ENCODE measurements around the gene CACNB2.
"Not testable (repeated sequence)": the region's sequence is repeated elsewhere in the genome, so short reads cannot be mapped to it uniquely, and the experiment has no call there.

The CACNB2 gene

DNA sequence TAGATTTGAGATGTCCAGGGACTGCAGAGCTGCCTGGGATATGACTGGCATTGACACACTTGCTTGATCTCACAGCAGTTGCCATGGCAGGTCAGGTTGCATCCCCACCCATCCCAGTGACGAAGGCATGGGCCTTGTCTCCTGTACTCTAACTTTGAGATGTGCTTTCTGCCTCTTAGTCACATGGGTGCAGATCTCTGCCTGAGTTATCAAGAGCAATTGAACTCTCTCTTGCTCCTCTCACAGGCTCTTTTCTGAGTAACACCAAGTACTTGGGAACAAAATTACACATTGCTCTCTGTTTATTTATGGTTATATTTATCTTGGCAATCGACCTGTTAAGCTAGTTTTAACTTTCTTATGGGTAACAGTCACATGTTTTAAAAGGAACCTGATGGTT, 273.8 kb downstream of the CACNB2 start:
- DNase-seq: no peak

DNA sequence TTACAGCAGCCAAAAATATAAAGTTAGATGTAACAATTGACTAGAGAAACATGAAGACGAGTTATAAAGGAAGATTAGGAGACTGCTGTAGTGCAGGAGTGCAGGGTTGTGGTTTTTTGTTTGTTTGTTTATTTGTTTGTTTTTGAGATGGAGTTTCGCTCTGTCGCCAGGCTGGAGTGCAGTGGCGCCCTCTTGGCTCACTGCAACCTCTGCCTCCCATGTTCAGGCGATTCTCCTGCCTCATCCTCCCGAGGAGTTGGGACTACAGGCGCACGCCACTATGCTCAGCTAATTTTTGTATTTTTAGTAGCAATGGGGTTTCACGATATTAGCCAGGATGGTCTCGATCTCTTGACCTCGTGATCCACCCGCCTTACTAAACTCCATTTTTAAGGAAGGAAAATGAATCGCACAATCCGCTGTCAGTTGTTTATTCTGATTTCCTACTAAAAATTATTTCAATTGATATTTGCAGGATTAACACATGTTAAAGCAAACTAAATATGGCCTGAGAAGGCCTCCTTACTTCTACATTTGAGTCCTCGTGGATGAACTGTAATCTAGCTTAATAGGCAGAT, 277.8 kb downstream of the CACNB2 start:
- no peak for DNase-seq

DNA sequence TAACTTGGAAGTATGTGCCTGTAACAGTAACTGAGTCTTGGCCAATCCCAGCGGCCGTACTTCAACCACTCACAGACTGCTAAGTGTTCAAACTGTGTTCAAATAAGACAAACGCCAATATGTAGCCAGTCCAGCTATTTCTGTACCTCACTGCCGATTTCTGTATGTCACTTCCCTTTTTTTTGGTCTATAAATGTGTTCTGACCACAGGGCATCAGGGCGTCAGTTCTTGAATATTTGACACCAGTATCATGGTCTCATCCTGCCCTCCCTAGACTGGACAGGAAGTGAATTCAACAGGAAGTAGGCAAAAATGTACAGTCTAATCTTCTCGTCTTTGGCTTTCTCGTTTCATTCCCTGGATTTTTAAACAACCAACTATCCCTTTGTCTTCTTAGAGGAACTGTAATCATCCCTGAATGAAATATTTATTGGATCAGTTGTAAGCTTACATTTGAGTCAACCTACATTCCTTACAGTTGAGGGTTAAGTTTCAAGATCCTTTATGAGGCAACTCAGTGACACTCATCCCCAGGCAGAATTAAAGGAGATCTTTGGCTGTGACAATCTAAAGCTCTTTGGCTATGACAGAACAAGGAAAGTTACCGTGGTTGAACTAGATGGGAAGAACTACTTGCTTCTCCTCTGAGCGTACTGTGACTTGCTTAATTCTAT, 278.5 kb downstream of the CACNB2 start:
- no peak for DNase-seq

DNA sequence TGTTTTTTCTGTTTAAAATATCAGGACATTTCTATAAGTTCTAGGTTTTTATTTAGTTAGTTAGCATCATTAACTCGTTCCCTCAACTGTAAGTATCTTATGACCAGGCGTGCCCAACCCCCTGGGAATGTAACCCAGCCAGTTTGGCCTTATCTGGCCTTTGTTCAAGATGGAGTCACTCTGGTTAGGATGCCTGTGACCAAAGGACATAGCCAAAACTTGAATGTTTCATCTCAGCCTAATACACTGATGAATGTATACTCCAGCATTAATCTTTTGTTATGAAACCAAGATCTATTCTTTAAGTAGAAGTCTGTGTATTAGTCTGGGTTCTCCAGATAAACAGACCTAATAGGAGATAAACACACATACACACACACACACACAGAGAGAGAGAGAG, 279.7 kb downstream of the CACNB2 start:
- no peak for DNase-seq

DNA sequence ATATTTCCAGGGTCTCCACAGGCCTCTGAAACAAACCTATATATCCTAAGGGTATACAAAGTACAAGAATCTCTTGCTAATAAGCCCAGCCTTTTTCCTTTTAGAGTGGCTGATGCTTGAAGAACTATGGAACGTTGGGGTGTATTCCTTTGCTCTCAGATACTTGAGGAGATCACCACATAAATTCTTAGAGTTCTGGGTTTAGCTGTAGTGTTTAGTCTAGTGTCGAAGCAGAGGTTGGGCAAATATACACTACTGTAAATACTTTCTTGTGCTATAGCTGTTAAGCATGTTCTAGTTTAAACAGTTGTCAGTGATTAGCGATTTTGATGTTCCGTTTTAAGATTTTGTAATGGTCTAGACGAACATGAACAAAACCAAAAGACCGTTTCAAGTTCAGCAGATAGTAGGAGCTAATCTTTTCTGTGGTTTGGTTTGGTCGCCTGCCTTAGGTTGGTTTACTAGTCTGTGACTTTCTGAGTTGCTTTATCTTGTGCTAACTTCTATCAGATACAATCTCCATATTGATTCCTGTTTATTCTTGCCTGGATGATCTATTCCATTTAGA, 281.6 kb downstream of the CACNB2 start:
- no peak for DNase-seq

DNA sequence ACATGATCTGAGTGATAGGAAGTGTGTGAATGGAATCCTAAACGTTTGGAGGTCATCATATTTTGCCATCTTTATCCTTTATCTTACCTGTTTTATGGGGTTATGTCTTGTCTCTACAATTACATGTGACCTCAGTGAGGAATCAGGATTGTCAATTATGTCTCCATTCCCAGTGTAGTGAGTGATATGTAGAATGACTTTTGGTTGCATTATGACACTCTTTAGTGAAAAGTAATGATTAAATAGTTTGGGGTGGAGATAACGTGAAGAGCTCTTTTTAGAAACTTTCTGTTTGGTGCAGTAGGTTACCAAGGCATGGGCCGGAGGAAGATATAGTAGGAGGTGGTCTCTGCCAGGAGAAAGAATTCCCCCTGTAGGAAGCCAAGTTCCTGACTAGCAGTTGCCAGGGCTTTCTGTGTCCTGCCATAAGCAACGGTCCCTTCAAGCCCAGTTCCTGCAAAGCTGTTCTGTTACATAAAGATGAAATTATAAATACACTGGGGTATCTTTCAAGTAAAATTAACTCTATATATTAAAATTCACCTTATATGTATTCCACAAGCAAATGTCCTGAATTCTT, 282.9 kb downstream of the CACNB2 start:
- DNase-seq: no peak

DNA sequence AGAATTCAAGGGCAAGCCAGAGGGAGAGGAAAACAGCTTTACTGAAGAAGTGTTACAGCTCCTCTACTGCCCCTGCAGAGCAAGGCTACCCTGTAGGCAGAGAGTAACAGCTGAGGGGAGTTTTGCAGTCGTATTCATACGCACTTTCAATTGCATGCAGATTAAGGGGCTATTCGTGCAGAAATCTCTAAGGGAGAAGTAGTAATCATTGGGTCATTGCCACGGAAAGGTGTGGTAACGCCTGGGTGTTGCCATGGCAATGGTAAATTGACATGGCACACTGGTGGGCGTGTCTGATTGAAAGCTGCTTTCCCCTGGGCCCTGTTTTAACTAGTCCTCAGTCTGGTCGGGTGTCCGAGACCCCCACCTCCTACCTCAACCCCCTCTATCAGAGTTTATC, 284.0 kb downstream of the CACNB2 start:
- no peak for DNase-seq

DNA sequence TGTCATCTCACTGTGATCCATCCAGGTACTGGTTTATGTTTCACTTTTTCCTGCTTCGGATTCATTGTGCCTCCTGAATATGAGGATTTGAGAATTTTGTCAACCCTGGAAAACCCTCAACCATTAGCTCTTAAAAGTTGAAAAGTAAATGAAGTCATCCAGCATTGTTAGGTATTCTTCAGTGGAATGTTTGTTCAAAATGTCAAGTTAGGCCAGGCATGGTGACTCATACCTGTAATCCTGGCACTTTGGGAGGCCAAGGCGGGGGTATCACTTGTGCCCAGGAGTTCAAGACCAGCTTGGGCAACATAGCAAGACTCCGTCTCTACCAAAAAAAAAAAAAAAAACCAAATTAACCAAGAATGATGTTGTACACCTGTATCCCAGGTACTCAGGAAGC, 289.1 kb downstream of the CACNB2 start:
- no peak for DNase-seq

DNA sequence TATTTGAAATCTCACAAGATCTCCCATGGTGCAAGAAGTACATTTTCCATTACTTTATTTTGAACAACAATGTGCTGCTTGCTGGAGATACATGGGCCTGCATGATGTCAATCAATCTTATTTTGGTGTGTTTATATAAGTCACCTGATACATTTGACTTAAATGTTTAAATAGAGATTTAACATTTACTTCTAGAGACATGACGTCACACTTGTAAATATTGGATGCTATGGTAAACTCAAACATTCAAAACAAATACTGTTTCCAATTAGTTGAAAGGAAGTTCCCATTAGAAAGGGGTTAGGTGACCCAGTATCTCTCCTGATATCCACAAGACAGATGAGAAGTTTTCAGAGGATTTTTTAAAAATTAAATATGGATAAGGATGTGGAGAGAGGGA, 296.7 kb downstream of the CACNB2 start:
- DNase-seq: no peak

DNA sequence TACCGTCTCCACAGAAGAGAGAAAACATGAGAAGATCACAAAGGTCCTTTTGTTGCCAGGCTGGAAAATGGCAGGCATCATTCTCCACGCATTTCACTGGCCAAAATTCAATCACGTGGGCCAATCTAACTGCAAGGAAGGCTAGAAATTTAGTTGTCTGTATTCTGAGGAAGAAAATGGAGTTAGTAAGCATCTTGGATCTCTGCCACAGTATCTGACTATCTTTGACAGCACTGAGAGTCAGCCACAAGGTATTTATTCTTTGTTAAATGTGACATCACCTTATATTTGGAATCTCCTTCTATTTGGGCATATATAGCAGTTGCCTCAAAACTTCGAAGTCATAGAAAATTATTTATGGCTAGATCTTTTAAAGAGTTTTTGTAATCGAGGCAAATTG, 297.3 kb downstream of the CACNB2 start:
- no peak for DNase-seq

DNA sequence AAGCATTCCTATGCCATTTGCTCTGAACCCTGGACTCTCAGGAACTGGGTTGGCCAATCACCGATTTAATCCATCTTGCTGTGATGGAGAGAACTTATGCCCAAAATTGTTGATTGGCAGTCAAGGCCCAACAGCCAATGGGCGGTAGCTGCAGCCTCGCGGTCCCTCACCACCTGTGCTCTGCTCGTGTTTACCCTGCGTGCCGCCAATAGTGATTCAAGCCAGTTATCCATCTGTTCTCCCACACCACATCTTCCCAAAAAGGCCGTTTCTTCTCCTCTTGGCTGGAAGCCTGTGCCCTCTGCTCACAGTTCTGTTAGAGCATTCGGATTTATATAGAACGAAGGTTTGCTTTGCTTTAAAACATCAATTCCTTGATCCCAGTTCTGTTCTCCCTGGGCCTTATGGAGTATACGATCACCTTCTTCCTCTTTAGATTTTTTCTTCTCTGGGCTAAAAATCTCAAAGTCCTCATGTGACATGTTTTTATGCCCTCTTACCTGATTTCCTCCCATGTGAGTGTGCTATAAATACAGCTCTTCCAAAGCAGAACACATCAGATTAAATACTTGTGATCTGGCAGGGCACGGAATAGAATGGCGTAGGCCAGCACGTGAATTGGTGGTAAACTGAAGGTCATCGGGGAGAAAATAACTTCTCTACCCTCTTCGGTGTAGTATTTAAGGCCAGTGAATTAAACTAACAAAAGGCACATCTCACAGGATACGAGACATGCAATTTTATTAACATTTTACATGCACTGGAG, 298.3 kb downstream of the CACNB2 start:
- no peak for DNase-seq

DNA sequence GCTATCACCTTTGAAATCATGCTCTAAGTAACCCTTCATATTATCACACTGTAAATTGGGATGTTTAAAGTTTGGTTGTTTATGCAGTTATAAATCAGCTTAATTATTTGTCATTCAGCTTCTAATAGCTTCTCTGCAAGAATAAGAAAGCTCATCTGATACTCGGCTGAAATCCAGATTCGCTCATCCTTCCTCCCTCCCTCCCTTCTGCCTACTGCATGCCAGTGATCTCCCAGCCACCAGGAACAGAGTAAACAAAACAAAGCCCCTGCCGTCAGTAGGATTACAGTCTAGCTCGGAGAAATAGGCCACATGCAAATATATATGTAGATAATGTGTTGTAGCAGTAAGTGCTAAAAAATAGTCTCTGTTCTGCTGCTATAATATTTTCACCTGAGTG, 299.4 kb downstream of the CACNB2 start:
- no peak for DNase-seq

DNA sequence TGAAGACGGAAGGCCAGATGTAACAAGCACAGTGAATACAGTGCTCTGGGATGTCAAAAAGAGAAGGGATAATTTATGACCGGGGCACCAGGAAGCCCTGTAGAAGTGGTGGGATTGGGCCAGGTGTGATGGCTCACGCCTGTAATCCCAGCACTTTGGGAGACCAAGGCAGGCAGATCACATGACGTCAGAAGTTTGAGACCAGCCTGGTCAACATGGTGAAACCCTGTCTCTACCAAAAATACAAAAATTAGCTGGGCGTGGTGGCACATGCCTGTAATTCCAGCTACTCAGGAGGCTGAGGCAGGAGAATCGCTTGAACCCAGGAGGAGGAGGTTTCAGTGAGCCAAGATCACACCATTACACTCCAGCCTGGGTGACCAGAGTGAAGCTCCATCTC, 305.4 kb downstream of the CACNB2 start:
- not testable (repeated sequence) for DNase-seq

DNA sequence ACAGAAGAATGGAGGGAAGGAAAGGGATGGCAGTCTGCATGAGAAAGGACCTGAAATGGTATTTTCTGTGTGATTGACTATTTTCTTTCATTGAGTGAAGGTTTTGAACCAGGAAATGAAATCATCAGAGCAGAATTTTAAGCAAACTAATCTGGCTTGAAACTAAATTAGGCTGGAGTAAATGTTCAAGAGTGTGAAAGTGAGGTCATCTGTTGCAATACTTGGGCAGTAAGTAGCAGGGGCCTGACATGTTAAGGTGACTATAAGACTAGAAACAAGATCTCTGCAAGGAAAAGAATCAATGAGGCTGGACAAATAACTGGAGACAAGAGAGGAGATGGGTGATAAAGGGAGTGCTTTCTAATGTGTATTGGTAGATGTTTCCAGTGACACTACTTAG, 306.0 kb downstream of the CACNB2 start:
- no peak for DNase-seq

DNA sequence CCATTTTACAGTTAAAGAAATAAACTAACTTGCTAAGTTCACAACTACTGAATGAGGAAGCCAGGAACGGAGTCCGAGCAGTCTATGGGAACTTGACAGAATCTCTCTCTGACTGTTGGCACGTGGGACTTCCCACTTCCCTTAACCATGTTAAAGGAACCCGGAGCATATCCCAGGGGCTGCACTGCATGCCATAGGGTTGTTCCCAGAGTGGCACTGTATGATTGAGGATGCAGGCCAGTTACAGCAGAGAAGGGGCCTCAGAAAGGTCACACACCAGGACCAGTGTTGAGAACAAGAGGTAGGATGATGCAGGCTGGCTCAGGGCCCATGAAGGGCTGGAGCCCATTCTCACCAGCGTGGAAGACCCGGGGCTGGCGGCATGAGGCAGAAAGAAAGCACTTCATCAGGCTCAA, 309.4 kb downstream of the CACNB2 start:
- no peak for DNase-seq

DNA sequence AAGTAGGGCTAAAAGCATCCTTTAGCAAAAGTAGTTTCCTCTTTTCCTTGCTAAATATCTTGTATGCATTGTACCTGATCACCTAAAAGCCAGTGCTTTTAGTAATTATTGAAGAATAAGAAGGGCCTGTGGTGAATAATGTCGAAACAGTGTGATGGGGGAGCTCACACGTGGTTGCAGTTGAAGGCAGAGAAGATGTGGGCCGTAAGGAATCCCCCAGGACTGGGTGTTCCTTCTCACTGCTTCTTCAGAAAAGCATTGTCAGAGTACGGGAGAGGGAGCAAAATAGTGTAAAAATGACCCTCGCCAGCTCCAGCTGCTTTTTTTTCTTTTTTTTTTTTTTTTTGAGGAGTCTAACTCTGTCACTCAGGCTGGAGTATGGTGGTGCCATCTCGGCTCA, 310.1 kb downstream of the CACNB2 start:
- no peak for DNase-seq

DNA sequence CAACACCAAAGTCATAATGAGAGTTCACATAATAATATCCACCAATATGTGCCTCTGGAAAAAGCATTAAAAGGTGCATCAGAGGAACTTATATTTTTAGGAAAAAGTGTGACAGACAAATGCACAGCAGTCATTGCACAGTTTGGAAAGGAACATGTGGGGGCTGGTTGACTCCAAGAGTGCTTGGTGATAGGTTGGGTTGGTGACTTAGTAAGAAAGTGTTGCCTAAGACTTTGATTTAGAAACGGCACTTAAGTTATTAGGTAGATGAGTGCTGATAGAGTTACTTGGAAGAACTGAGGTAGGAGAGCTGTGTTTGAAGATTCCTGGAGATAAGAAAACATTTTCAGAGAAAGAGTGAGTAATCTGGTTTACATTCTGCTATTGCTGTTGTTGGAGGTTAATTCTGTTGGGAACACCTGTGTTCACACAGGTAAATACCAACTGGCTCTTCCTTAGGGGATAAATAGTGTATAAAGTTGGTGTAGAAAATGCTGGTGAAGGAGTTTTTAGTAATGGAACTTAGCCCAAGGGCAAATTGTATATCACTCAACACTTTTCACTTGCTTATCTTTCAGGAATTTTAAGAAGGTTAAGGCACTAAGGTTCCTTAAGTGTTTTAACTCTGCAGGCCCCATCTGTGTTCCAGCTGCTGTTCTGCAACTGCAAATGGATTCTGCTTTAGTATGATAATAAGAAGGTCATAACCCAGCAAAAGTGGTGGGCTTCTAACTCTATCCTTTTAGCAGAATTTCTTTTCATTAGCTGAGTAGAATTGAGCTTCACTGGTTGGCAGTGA, 315.1 kb downstream of the CACNB2 start:
- no peak for DNase-seq

DNA sequence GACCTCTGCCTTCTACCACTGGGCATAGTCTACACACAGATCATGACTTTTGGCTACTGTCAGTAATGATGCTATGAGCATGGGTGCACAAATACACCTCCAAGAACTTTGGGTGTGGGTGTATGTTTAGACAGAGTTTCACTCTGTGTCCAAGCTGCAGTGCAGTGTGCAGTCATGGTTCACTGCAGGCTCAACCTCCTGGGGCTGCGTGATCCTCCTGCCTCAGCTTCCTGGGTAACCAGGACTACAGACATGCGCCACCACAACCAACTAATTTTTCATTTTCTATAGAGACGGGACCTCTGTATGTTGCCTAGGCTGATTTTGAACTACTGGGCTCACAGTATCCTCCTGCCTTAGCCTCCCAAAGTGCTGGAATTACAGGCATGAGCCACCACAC, 316.8 kb downstream of the CACNB2 start:
- DNase-seq: no peak

DNA sequence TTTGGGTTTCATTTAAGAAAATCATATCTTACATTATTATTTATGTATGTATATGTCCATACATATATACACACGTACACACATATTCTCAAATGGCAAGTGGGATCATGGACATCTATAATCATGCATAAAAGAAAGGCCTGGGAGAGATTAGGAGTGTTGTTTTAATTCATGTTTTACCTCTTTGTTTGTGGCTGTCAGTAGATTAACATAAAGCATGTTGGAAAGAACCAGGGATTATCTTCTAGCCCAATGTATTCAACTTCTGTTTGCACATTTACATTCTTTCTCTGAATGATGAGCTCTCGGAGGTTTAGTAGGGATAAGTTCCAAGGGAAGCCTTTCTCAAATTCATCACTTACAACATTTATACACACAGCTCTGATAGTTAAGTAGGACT, 319.8 kb downstream of the CACNB2 start:
- no peak for DNase-seq

DNA sequence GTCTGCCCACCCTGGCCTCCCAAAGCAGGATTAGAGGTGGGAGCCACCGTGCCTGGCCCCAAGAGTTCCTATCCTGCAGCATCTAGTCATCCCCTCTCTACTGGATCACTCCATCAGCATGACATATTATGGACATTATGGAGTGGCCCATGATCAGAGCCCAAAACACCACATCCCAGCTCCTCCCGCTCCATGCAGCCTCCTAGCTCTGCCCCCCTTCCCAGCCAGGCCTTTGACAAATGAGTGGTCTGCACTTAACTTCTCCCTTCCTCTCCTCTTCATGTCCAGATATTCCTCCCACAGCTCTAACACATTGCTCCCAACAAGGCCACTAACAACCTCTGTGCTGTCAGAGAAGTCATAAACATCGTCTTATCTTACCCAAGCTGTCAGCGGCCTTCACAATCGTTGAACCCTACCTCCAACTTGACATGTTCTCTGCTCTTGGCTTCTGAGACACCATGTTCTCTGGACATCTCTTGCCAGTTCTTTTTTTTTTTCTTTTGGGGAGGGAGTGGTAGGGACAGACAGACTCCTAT, 323.5 kb downstream of the CACNB2 start:
- DNase-seq: no peak

DNA sequence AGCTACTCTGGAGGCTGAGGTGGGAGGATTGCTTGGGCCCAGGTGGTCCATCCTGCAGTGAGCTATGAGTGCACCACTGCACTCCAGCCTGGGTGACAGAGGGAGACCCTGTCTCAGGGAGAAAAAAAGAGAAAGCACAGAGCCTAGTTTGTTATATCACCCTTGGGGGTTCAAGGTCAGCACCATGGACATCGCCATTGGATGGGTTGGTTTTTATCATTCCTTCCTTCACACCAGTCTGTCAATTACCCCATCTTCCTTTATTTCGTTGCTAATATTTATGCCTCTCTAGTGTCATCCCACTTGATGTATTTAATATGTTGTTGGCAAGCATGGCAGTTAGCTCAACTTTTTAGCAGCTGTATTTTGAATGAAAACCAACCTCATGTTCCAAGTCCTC, 328.9 kb downstream of the CACNB2 start:
- DNase-seq: no peak

DNA sequence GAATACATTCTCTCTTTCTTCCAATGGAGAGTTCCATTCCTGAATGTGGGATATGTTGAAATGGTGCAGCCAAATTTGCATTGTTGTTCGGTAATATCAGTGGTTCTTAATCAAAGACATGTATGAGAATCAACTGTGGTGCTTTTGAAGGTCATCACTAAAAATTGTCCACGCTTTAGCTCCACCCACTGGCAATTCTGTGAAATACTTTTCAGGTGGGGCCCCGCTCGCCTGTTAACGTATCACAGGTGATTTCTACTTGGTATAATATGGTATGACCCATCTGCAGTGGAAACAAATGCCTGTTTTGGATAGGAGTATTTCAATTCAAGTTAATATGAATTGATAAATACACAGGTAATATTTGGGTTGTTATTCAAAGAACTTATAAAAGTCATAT, 332.8 kb downstream of the CACNB2 start:
- no peak for DNase-seq
